Transverse colon (tissue), 4 donors: ENCODE results near the gene CTNND2.

Experiments used
- EP300 ChIP-seq: sonication (generic); formaldehyde crosslinking; IDR thresholded peaks from one replicate; pipeline ENCODE4 v1.6.1; 2017; ENCODE audit warnings: antibody characterized with exemption, low read depth
- POLR2A ChIP-seq: fragments of 450-650 bp; IDR thresholded peaks from one replicate; pipeline ENCODE4 v1.6.1; 2016; ENCODE audit warnings: antibody characterized with exemption, mild to moderate bottlenecking, moderate library complexity
- POLR2AphosphoS5 ChIP-seq, 3 donors: sonication (generic); formaldehyde crosslinking; IDR thresholded peaks; one replicate each; pipeline ENCODE4 v1.6.1; 2016; ENCODE audit warnings: antibody characterized with exemption in 3 of 3
- TF ChIP-seq, protein P1 (sequence below), 5 experiments: fragments of 200-600 bp in 3 of 5; fragments of 450-650 bp in 2 of 5; sonication (generic) in 3 of 5; IDR thresholded peaks; 1 replicate in 2 of 5; 2 replicates in 3 of 5; pipeline ENCODE4 v1.5.1; 2016 to 2017; ENCODE audit warnings: antibody characterized with exemption in 5 of 5, inconsistent platforms in 3 of 5, mild to moderate bottlenecking in 2 of 5, moderate library complexity in 1 of 5

DNA sequence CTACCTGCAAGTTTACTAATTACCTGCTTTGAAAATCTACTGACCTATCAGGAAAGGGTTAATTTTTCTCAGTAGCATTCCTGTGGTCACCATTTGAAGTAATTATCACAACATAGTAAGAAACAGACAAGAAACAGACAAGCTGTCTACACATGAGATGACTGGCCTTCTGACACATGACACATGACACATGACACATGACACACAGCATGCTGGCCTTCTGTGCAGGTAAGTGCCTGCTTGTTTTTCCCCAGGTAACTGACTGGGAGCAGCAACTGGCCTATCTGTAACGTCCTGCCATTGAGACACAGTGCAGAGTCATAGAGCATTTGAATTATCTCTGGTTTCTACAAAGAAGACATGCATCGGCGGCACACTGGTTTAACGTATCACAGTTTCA is 222.4 kb downstream of the CTNND2 start:
- TF ChIP-seq POLR2A (no peak), POLR2AphosphoS5 (IDR thresholded peaks at IDR 0.05) (no peak), EP300 (no peak)
- TF ChIP-seq, protein P1, sequence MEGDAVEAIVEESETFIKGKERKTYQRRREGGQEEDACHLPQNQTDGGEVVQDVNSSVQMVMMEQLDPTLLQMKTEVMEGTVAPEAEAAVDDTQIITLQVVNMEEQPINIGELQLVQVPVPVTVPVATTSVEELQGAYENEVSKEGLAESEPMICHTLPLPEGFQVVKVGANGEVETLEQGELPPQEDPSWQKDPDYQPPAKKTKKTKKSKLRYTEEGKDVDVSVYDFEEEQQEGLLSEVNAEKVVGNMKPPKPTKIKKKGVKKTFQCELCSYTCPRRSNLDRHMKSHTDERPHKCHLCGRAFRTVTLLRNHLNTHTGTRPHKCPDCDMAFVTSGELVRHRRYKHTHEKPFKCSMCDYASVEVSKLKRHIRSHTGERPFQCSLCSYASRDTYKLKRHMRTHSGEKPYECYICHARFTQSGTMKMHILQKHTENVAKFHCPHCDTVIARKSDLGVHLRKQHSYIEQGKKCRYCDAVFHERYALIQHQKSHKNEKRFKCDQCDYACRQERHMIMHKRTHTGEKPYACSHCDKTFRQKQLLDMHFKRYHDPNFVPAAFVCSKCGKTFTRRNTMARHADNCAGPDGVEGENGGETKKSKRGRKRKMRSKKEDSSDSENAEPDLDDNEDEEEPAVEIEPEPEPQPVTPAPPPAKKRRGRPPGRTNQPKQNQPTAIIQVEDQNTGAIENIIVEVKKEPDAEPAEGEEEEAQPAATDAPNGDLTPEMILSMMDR (IDR thresholded peaks at IDR 0.05): no peak
